MM.1S (cell line): ENCODE measurements around the gene NPHS1.
"Not testable (repeated sequence)": the region's sequence is repeated elsewhere in the genome, so short reads cannot be mapped to it uniquely, and the experiment has no call there.

Experiments used
- DNase-seq: peaks from one replicate; pipeline ENCODE4 v3.0.0-alpha.2; 2015
- H2AFZ ChIP-seq: fragments of 300-600 bp; sonication (generic); 2 replicates; pipeline ENCODE4 v1.6.0; 2016; ENCODE audit warnings: antibody characterized with exemption, low read length
- H3F3A ChIP-seq: fragments of 300-600 bp; sonication (generic); 2 replicates; pipeline ENCODE4 v1.6.1; 2016; ENCODE audit warnings: mild to moderate bottlenecking, antibody characterized with exemption, low read length, moderate library complexity, mixed read lengths; ENCODE audit not compliant: insufficient read depth
- H3K27ac ChIP-seq: fragments of 300-600 bp; sonication (generic); 2 replicates; pipeline ENCODE4 v1.5.1; 2016; ENCODE audit warnings: mild to moderate bottlenecking, low read length
- H3K27me3 ChIP-seq: fragments of 300-600 bp; sonication (generic); replicated peaks from 2 replicates; pipeline ENCODE4 v1.6.0; 2016; ENCODE audit warnings: low read length; ENCODE audit not compliant: insufficient read depth
- H3K36me3 ChIP-seq: fragments of 300-600 bp; sonication (generic); replicated peaks from 2 replicates; pipeline ENCODE4 v1.6.1; 2016; ENCODE audit warnings: mild to moderate bottlenecking, low read length, mixed read lengths; ENCODE audit not compliant: insufficient read depth
- H3K4me1 ChIP-seq: fragments of 300-600 bp; sonication (generic); 2 replicates; pipeline ENCODE4 v1.6.1; 2016; ENCODE audit warnings: low read length, mixed read lengths
- H3K4me2 ChIP-seq: fragments of 300-600 bp; sonication (generic); 2 replicates; pipeline ENCODE4 v1.6.0; 2016; ENCODE audit warnings: low read depth, low read length
- H3K4me3 ChIP-seq: fragments of 300-600 bp; sonication (generic); 2 replicates; pipeline ENCODE4 v1.5.1; 2016; ENCODE audit warnings: low read length, mixed read lengths
- H3K79me2 ChIP-seq: fragments of 300-600 bp; sonication (generic); 2 replicates; pipeline ENCODE4 v1.6.1; 2016; ENCODE audit warnings: mixed run types, low read length, mixed read lengths
- H3K9ac ChIP-seq: fragments of 300-600 bp; sonication (generic); 2 replicates; pipeline ENCODE4 v1.6.1; 2016; ENCODE audit warnings: low read length, mixed read lengths
- H3K9me2 ChIP-seq: fragments of 300-600 bp; sonication (generic); replicated peaks from 2 replicates; pipeline ENCODE4 v1.6.1; 2016; ENCODE audit warnings: mild to moderate bottlenecking, low read length, mixed read lengths; ENCODE audit not compliant: insufficient read depth
- H3K9me3 ChIP-seq: fragments of 300-600 bp; sonication (generic); replicated peaks from 2 replicates; pipeline ENCODE4 v1.6.1; 2016; ENCODE audit warnings: mild to moderate bottlenecking, low read length, mixed read lengths; ENCODE audit not compliant: insufficient read depth
- H4K20me1 ChIP-seq: fragments of 300-600 bp; sonication (generic); 2 replicates; pipeline ENCODE4 v1.6.1; 2016; ENCODE audit warnings: mild to moderate bottlenecking, low read length, moderate library complexity, mixed read lengths; ENCODE audit not compliant: insufficient read depth
- CTCF ChIP-seq: fragments of 300-600 bp; sonication (generic); IDR thresholded peaks from 2 replicates; pipeline ENCODE4 v1.5.1; 2016; ENCODE audit warnings: antibody characterized with exemption, low read length, mixed read lengths
- EZH2 ChIP-seq: fragments of 300-600 bp; sonication (generic); optimal IDR thresholded peaks from 2 replicates; pipeline ENCODE3; 2017; ENCODE audit warnings: low read depth, mild to moderate bottlenecking, antibody characterized with exemption, low read length, mixed read lengths
- EZH2phosphoT487 ChIP-seq: fragments of 300-600 bp; sonication (generic); IDR thresholded peaks from 2 replicates; pipeline ENCODE4 v1.6.1; 2018; ENCODE audit warnings: antibody characterized with exemption, low read length

NPHS1 gene

GRCh38 chr19:35895911-35896642, 43.8 kb upstream of the NPHS1 start:
- Histone ChIP-seq H4K20me1 (no peaks in the 10 kb centered on the region), H3K4me1 (peaks cover 5% of the 10 kb centered on the region; the same call in 1 of the 2 replicates), H3K9me2 (no peaks in the 10 kb centered on the region), H2AFZ (no peak overlapping the region), H3F3A (peaks cover 9% of the 10 kb centered on the region; the same call in 1 of the 2 replicates), H3K4me2 (no peak overlapping the region), H3K9ac (no peak overlapping the region), H3K9me3 (no peaks in the 10 kb centered on the region), H3K36me3 (no peaks in the 10 kb centered on the region), H3K4me3 (no peak overlapping the region), H3K27me3 (no peaks in the 10 kb centered on the region), H3K27ac (no peak overlapping the region), H3K79me2 (peaks cover 9% of the 10 kb centered on the region; the same call in 1 of the 2 replicates)
- TF ChIP-seq CTCF (no peak), EZH2phosphoT487 (no peak), EZH2 (no peak)
- no peak for DNase-seq

- TF ChIP-seq EZH2phosphoT487, result no peak
- TF ChIP-seq EZH2, result no peak
- TF ChIP-seq CTCF, result no peak
- H3K9me2 ChIP-seq, result no peaks in the 10 kb centered on the region
- H3K36me3 ChIP-seq, result no peaks in the 10 kb centered on the region
- peaks cover 5% of the 10 kb centered on the region; the same call in 1 of the 2 replicates for H3K4me1 ChIP-seq
- peaks cover 9% of the 10 kb centered on the region; the same call in 1 of the 2 replicates for H3K79me2 ChIP-seq
- no peak overlapping the region for H2AFZ ChIP-seq
- no peak overlapping the region for H3K27ac ChIP-seq
- H3K9ac ChIP-seq, result no peak overlapping the region
- no peaks in the 10 kb centered on the region for H3K9me3 ChIP-seq
- DNase-seq, result no peak
- H4K20me1 ChIP-seq, result no peaks in the 10 kb centered on the region
- no peak overlapping the region for H3K4me3 ChIP-seq
- no peak overlapping the region for H3K4me2 ChIP-seq
- H3F3A ChIP-seq, result peaks cover 4% of the 10 kb centered on the region; the same call in 1 of the 2 replicates
- no peaks in the 10 kb centered on the region for H3K27me3 ChIP-seq
Observed at GRCh38 chr19:35894342-35894741, 42.0 kb upstream of the NPHS1 start.

- not testable (repeated sequence) for H3K36me3 ChIP-seq, H3F3A ChIP-seq, DNase-seq, H3K9me3 ChIP-seq, H3K27ac ChIP-seq, H3K4me1 ChIP-seq, H3K79me2 ChIP-seq, H3K9ac ChIP-seq, H3K4me3 ChIP-seq, H2AFZ ChIP-seq, H3K4me2 ChIP-seq, H3K27me3 ChIP-seq, H4K20me1 ChIP-seq, H3K9me2 ChIP-seq
Observed at GRCh38 chr19:35891819-35892218, 39.5 kb upstream of the NPHS1 start.

GRCh38 chr19:35890113-35890650, 37.9 kb upstream of the NPHS1 start:
- Histone ChIP-seq H3F3A (no peaks in the 10 kb centered on the region), H3K9ac (no peak overlapping the region), H3K36me3 (no peaks in the 10 kb centered on the region), H3K27ac (no peak overlapping the region), H3K9me3 (no peaks in the 10 kb centered on the region), H3K4me2 (no peak overlapping the region), H3K27me3 (no peaks in the 10 kb centered on the region), H4K20me1 (no peaks in the 10 kb centered on the region), H3K79me2 (no peaks in the 10 kb centered on the region), H3K9me2 (no peaks in the 10 kb centered on the region), H3K4me3 (no peak overlapping the region), H3K4me1 (no peaks in the 10 kb centered on the region), H2AFZ (no peak overlapping the region)
- TF ChIP-seq CTCF (no peak), EZH2 (no peak), EZH2phosphoT487 (no peak)
- DNase-seq, result no peak
